Sigmoid colon (tissue), 7 donors: ENCODE measurements around the gene CASKIN1. TPM values are rescaled to one million over a fixed set of nuclear protein-coding genes. Genes with fewer than 3 reads are reported as not detected.

Source experiments
- DNase-seq: peaks from one replicate; pipeline ENCODE4 v3.0.0-alpha.2; 2019
- H3K27ac ChIP-seq, 4 donors: fragments of 200-600 bp; sonication (generic); one replicate each; pipeline ENCODE4 v1.5.1; 2016 to 2019; ENCODE audit warnings: mild to moderate bottlenecking in 1 of 4
- H3K27me3 ChIP-seq, 3 donors: fragments of 200-600 bp; sonication (generic); one replicate each; pipeline ENCODE4 v1.5.1; 2019; ENCODE audit warnings: mild to moderate bottlenecking in 1 of 3
- H3K36me3 ChIP-seq, 4 donors: fragments of 200-600 bp; sonication (generic); one replicate each; pipeline ENCODE4 v1.5.1; 2016 to 2019
- H3K4me1 ChIP-seq, 4 donors: fragments of 200-600 bp; sonication (generic); one replicate each; pipeline ENCODE4 v1.5.1; 2017 to 2019
- H3K4me3 ChIP-seq, 4 donors: fragments of 200-600 bp; sonication (generic); one replicate each; pipeline ENCODE4 v1.5.1; 2017 to 2019; ENCODE audit warnings: mild to moderate bottlenecking in 2 of 4, moderate library complexity in 1 of 4
- H3K9me3 ChIP-seq, 4 donors: fragments of 200-600 bp in 3 of 4; sonication (generic) in 3 of 4; one replicate each; pipeline versions ENCODE4 v1.5.1 to v1.6.1; 2013 to 2019
- EP300 ChIP-seq, 4 donors: sonication (generic); formaldehyde crosslinking; IDR thresholded peaks; one replicate each; pipeline ENCODE4 v1.6.1; 2017; ENCODE audit warnings: antibody characterized with exemption in 4 of 4
- POLR2A ChIP-seq, 2 donors: fragments of 450-650 bp; IDR thresholded peaks; one replicate each; pipeline ENCODE4 v1.6.1; 2016; ENCODE audit warnings: antibody characterized with exemption in 2 of 2, mild to moderate bottlenecking in 2 of 2, moderate library complexity in 2 of 2
- POLR2AphosphoS5 ChIP-seq, 4 donors: sonication (generic); formaldehyde crosslinking; IDR thresholded peaks; one replicate each; pipeline ENCODE4 v1.6.1; 2017; ENCODE audit warnings: antibody characterized with exemption in 4 of 4
- WGBS, 2 donors: extraction: QIAGEN DNeasy Blood & Tissue Kit; methylation state at CpG; one replicate each; pipeline ENCODE4 v1.1.7; 2013; 5-methylcytosine and 5-hydroxymethylcytosine counted together
- intact Hi-C: fragments of 100-400 bp; cut with DNase I; formaldehyde crosslinking; loops from one replicate; pipeline ENCODE4 v1.15.1; 2023
- polyA plus RNA-seq, 3 donors: library from polyadenylated mRNA; stranded (reverse); fragments of 200-250 nt; gene quantifications; one replicate each; pipeline ENCODE4 v1.2.3, GENCODE V29; 2013
- total RNA-seq, 4 donors: library from RNA; depleted of rRNA; stranded (reverse); fragments of >200 nt; gene quantifications; one replicate each; pipeline ENCODE4 v1.1.0, GENCODE V29; 2016
- TF ChIP-seq, protein P1 (sequence below), 4 experiments: fragments of 450-650 bp in 3 of 4; fragments of 200-600 bp in 1 of 4; IDR thresholded peaks; one replicate each; pipeline ENCODE4 v1.5.1; 2016 to 2019; ENCODE audit warnings: antibody characterized with exemption in 4 of 4, mild to moderate bottlenecking in 3 of 4, moderate library complexity in 2 of 4
- donor health status: healthy with polysubstance abuse.
- donor health status: Bipolar disorder and iron deficiency.
- donor health status: healthy.

The CASKIN1 gene
- total and polyA plus RNA-seq, 7 donors: under 0.01 to 0.55 (median 0.31) TPM; not detected in 1

- no peak overlapping the region for H3K4me3 ChIP-seq
- intact Hi-C loops: no loop called here
- 81 to 87% methylated on average over 24 of the region's 24 CpGs for WGBS, 2 donors
Observed at GRCh38 chr16:2190002-2190658, 6.3 kb downstream of the CASKIN1 start.

GRCh38 chr16:2189252-2189893 lies 7.0 kb downstream of the CASKIN1 start:
- no peak for DNase-seq
- no peak for TF ChIP-seq POLR2A (IDR thresholded peaks at IDR 0.05)
- TF ChIP-seq, protein P1, sequence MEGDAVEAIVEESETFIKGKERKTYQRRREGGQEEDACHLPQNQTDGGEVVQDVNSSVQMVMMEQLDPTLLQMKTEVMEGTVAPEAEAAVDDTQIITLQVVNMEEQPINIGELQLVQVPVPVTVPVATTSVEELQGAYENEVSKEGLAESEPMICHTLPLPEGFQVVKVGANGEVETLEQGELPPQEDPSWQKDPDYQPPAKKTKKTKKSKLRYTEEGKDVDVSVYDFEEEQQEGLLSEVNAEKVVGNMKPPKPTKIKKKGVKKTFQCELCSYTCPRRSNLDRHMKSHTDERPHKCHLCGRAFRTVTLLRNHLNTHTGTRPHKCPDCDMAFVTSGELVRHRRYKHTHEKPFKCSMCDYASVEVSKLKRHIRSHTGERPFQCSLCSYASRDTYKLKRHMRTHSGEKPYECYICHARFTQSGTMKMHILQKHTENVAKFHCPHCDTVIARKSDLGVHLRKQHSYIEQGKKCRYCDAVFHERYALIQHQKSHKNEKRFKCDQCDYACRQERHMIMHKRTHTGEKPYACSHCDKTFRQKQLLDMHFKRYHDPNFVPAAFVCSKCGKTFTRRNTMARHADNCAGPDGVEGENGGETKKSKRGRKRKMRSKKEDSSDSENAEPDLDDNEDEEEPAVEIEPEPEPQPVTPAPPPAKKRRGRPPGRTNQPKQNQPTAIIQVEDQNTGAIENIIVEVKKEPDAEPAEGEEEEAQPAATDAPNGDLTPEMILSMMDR (IDR thresholded peaks at IDR 0.05): no peak
- TF ChIP-seq POLR2AphosphoS5 (IDR thresholded peaks at IDR 0.05): no peak
- TF ChIP-seq EP300 (IDR thresholded peaks at IDR 0.05): no peak
- H3K4me3 ChIP-seq: no peak overlapping the region
- no peaks in the 10 kb centered on the region for H3K9me3 ChIP-seq
- intact Hi-C loops: no loop called here
- H3K36me3 ChIP-seq: no peaks in the 10 kb centered on the region
- H3K27ac ChIP-seq: no peak overlapping the region
- H3K27me3 ChIP-seq: peaks cover 0 to 13% (median 5%) of the 10 kb centered on the region in 3 donors
- H3K4me1 ChIP-seq: no peaks in the 10 kb centered on the region
- WGBS, 2 donors: 80 to 90% methylated on average over 25 of the region's 25 CpGs

More at GRCh38 chr16:2190002-2190658, 6.3 kb downstream of the CASKIN1 start:
- H3K27ac ChIP-seq: no peak overlapping the region
- peaks cover 0 to 3% (median 3%) of the 10 kb centered on the region in 4 donors for H3K4me1 ChIP-seq
- peaks cover 5 to 20% (median 12%) of the 10 kb centered on the region in 3 donors for H3K27me3 ChIP-seq
- no peaks in the 10 kb centered on the region for H3K36me3 ChIP-seq
- no peak for DNase-seq
- no peak for TF ChIP-seq POLR2AphosphoS5 (IDR thresholded peaks at IDR 0.05)
- TF ChIP-seq, protein P1 (IDR thresholded peaks at IDR 0.05): no peak
- no peak for TF ChIP-seq EP300 (IDR thresholded peaks at IDR 0.05)
- no peak for TF ChIP-seq POLR2A (IDR thresholded peaks at IDR 0.05)
- H3K9me3 ChIP-seq: no peaks in the 10 kb centered on the region

GRCh38 chr16:2188395-2188794 lies 8.0 kb downstream of the CASKIN1 start:
- Histone ChIP-seq H3K27ac (no peak overlapping the region), H3K4me1 (no peaks in the 10 kb centered on the region), H3K36me3 (no peaks in the 10 kb centered on the region), H3K4me3 (no peak overlapping the region), H3K9me3 (no peaks in the 10 kb centered on the region), H3K27me3 (peaks cover 0 to 3% (median 0%) of the 10 kb centered on the region in 3 donors)
- 91 to 95% methylated on average over 8 of the region's 8 CpGs for WGBS, 2 donors
- TF ChIP-seq POLR2A (IDR thresholded peaks at IDR 0.05) (no peak), EP300 (IDR thresholded peaks at IDR 0.05) (no peak), POLR2AphosphoS5 (IDR thresholded peaks at IDR 0.05) (no peak)
- TF ChIP-seq, protein P1 (IDR thresholded peaks at IDR 0.05): no peak
- DNase-seq: no peak
- intact Hi-C loops: no loop called here

DNA sequence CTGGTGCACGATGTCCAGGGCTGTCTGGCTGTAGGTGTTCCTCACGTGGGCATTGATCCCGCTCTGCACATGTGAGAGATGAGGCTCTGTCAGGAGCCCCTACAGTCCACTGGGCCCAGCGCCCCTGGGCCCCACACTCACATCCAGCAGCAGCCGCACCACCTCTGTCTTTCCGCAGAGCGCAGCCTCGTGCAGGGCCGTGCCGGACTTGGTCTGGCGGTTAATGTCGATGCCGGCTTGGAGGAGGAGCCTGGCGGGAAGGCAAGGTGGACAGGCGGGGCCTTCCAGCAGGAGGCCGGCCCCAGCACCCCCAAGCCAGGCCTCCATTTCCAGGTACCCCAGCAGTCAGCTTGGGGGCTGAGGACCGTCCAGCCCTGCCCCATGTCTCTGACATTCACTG lies 9.2 kb downstream of the CASKIN1 start:
- Histone ChIP-seq H3K4me3 (no peak overlapping the region), H3K4me1 (no peaks in the 10 kb centered on the region), H3K27ac (no peak overlapping the region), H3K27me3 (no peaks in the 10 kb centered on the region), H3K9me3 (no peaks in the 10 kb centered on the region), H3K36me3 (no peaks in the 10 kb centered on the region)
- WGBS, 2 donors: 44 to 76% methylated on average over 17 of the region's 17 CpGs
- no peak for TF ChIP-seq EP300 (IDR thresholded peaks at IDR 0.05)
- TF ChIP-seq, protein P1 (IDR thresholded peaks at IDR 0.05): no peak
- no peak for TF ChIP-seq POLR2A (IDR thresholded peaks at IDR 0.05)
- TF ChIP-seq POLR2AphosphoS5 (IDR thresholded peaks at IDR 0.05): no peak
- intact Hi-C loops: no loop called here
- no peak for DNase-seq
